Type B pancreatic cell (in vitro differentiated cells): ENCODE measurements around the gene PCOLCE2. TPM values are rescaled to one million over a fixed set of nuclear protein-coding genes. Genes with fewer than 3 reads are reported as not detected.

Experiments
- DNase-seq: peaks from one replicate; pipeline ENCODE4 v3.0.0; 2021; ENCODE audit warnings: mixed read lengths; ENCODE audit not compliant: unreplicated experiment; ENCODE audit errors: extremely low spot score
- H3K27ac Mint-ChIP-seq: 2 replicates; pipeline ENCODE4 v1.8.0; 2021; ENCODE audit warnings: mild to moderate bottlenecking, mixed read lengths
- H3K27me3 Mint-ChIP-seq: 2 replicates; pipeline ENCODE4 v1.8.0; 2021; ENCODE audit warnings: mixed read lengths
- H3K36me3 Mint-ChIP-seq: 2 replicates; pipeline ENCODE4 v1.8.0; 2021; ENCODE audit warnings: mixed read lengths
- H3K4me1 Mint-ChIP-seq: one replicate; pipeline ENCODE4 v1.8.0; 2021; ENCODE audit warnings: mixed read lengths; ENCODE audit not compliant: unreplicated experiment
- H3K4me3 Mint-ChIP-seq: 2 replicates; pipeline ENCODE4 v1.8.0; 2021; ENCODE audit warnings: mild to moderate bottlenecking, mixed read lengths
- H3K9me3 Mint-ChIP-seq: 2 replicates; pipeline ENCODE4 v1.8.0; 2021; ENCODE audit warnings: mixed read lengths
- CTCF ChIP-seq: fragments of 200-600 bp; sonication (generic); conservative IDR thresholded peaks from 2 replicates; pipeline ENCODE4 v1.5.0; 2021; ENCODE audit warnings: antibody characterized with exemption, mild to moderate bottlenecking
- total RNA-seq: library from RNA; stranded (reverse); gene quantifications from 2 replicates; pipeline ENCODE4 v1.2.1, GENCODE V29; 2021; ENCODE audit warnings: low replicate concordance

The PCOLCE2 gene
- total RNA-seq, 1 donor from 2014 or later, result 7.2 TPM

GRCh38 chr3:142863010-142863817 is 25.7 kb downstream of the PCOLCE2 start:
- DNase-seq, result no peak
- H3K27ac Mint-ChIP-seq, result no peak overlapping the region
- H3K4me1 Mint-ChIP-seq, result no peaks in the 10 kb centered on the region
- no peaks in the 10 kb centered on the region for H3K36me3 Mint-ChIP-seq
- no peak overlapping the region for H3K4me3 Mint-ChIP-seq
- peaks cover 4% of the 10 kb centered on the region for H3K9me3 Mint-ChIP-seq
- no peak for TF ChIP-seq CTCF
- H3K27me3 Mint-ChIP-seq, result no peaks in the 10 kb centered on the region

- peaks cover 5% of the 10 kb centered on the region for H3K27me3 Mint-ChIP-seq
- H3K9me3 Mint-ChIP-seq, result peaks cover under 1% of the 10 kb centered on the region
- H3K36me3 Mint-ChIP-seq, result no peaks in the 10 kb centered on the region
- H3K27ac Mint-ChIP-seq, result no peak overlapping the region
- no peak overlapping the region for H3K4me3 Mint-ChIP-seq
- DNase-seq, result no peak
- H3K4me1 Mint-ChIP-seq, result no peaks in the 10 kb centered on the region
- TF ChIP-seq CTCF, result no peak
Observed at GRCh38 chr3:142861926-142862325, 27.0 kb downstream of the PCOLCE2 start.

- Mint-ChIP-seq H3K27ac (no peak overlapping the region), H3K36me3 (no peaks in the 10 kb centered on the region), H3K9me3 (no peaks in the 10 kb centered on the region), H3K27me3 (peaks cover 5% of the 10 kb centered on the region), H3K4me3 (no peak overlapping the region), H3K4me1 (no peaks in the 10 kb centered on the region)
- TF ChIP-seq CTCF, result no peak
- DNase-seq, result no peak
Observed at GRCh38 chr3:142858043-142858442, 30.8 kb downstream of the PCOLCE2 start.

- no peak for DNase-seq
- H3K36me3 Mint-ChIP-seq, result no peaks in the 10 kb centered on the region
- H3K4me1 Mint-ChIP-seq, result no peaks in the 10 kb centered on the region
- no peak overlapping the region for H3K4me3 Mint-ChIP-seq
- no peaks in the 10 kb centered on the region for H3K9me3 Mint-ChIP-seq
- peaks cover 5% of the 10 kb centered on the region for H3K27me3 Mint-ChIP-seq
- TF ChIP-seq CTCF, result peak; percentile 39
- no peak overlapping the region for H3K27ac Mint-ChIP-seq
Observed at GRCh38 chr3:142857056-142857455, 31.8 kb downstream of the PCOLCE2 start.

- H3K9me3 Mint-ChIP-seq, result no peaks in the 10 kb centered on the region
- no peaks in the 10 kb centered on the region for H3K36me3 Mint-ChIP-seq
- TF ChIP-seq CTCF, result no peak
- no peaks in the 10 kb centered on the region for H3K4me1 Mint-ChIP-seq
- no peak overlapping the region for H3K4me3 Mint-ChIP-seq
- H3K27me3 Mint-ChIP-seq, result peaks cover 5% of the 10 kb centered on the region
- no peak for DNase-seq
- H3K27ac Mint-ChIP-seq, result no peak overlapping the region
Observed at GRCh38 chr3:142853270-142854168, 35.4 kb downstream of the PCOLCE2 start.
